ENCODE data around the gene NPEPPS. TPM values are rescaled to one million over a fixed set of nuclear protein-coding genes. Genes with fewer than 3 reads are reported as not detected.
A peak's percentile ranks its signal among the peaks of the same experiment; 100 is the strongest.
"Not testable (repeated sequence)": the region's sequence is repeated elsewhere in the genome, so short reads cannot be mapped to it uniquely, and the experiment has no call there.

NPEPPS gene
- total and polyA plus RNA-seq, 7 donors, result 42.8 to 164 (median 89.2) TPM

GRCh38 chr17:47519365-47519764 lies 11.5 kb upstream of the NPEPPS start:
- H3K9me3 ChIP-seq; intact Hi-C loops (cut with DNase I); H3K27ac ChIP-seq; H3K4me3 ChIP-seq; DNase-seq; H3K36me3 ChIP-seq; H3K4me1 ChIP-seq; H3K27me3 ChIP-seq: not testable (repeated sequence)

DNA sequence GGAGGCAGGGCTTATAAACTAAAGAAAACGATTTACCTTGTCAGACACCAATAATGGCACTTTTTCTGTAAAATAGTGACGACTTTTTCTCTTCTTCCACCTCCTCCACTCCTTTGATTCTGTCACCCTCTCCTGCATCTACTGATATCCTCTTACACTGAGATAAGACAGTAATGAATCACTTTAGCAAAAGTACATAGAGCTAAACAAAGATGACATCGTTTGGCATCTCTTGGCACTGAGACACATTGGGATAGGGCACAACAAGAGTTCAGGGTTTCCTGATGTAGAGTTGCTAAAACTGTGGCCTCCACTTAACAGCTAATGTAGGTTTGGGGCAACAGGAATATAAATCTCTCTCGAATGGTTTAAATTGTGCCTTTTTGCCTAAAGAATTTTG lies 10.6 kb upstream of the NPEPPS start:
- WGBS, 2 donors, result 71 to 83% methylated on average over 4 of the region's 4 CpGs
- H3K27ac ChIP-seq; H3K27me3 ChIP-seq; DNase-seq; H3K9me3 ChIP-seq; intact Hi-C loops (cut with DNase I); H3K36me3 ChIP-seq; H3K4me3 ChIP-seq; H3K4me1 ChIP-seq: not testable (repeated sequence)

GRCh38 chr17:47521434-47521833 lies 9.5 kb upstream of the NPEPPS start:
- intact Hi-C loops (cut with DNase I), result not testable (repeated sequence)
- 16 to 66% methylated on average over 1 of the region's 1 CpG for WGBS, 2 donors

DNA sequence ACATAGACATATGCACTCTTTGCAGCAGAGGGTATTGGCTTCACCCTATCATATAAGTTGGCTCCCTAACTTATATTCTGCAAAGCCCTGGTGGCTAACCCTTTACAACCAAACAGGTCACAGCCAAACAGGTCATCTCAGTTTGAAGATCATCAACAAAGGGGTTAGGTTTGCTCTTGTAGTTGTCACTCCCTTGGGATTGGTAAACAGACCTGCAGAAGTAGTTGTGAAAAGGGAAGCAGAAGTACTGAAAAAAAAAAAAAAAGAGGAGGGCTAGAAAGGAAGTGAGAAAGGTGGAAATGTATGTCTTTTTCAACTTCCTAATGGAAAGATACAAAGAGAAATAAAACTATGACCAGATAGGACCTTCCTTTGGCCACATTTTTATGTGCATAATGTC lies 8.6 kb upstream of the NPEPPS start:
- not testable (repeated sequence) for H3K27ac ChIP-seq, H3K36me3 ChIP-seq

More at GRCh38 chr17:47521434-47521833, 9.5 kb upstream of the NPEPPS start:
- not testable (repeated sequence) for H3K4me1 ChIP-seq, H3K27ac ChIP-seq, H3K36me3 ChIP-seq, H3K27me3 ChIP-seq, H3K4me3 ChIP-seq, H3K9me3 ChIP-seq, DNase-seq

GRCh38 chr17:47531233-47531820 lies 419 bp downstream of the NPEPPS start:
- H3K27ac ChIP-seq, result peak overlapping the region; percentile 85 to 96 (median 93)
- peaks cover 0 to 17% (median 12%) of the 10 kb centered on the region in 4 donors for H3K4me1 ChIP-seq
- H3K36me3 ChIP-seq; H3K9me3 ChIP-seq; H3K27me3 ChIP-seq; intact Hi-C loops (cut with DNase I); DNase-seq: not testable (repeated sequence)
- peak overlapping the region; percentile 56 to 83 (median 71) for H3K4me3 ChIP-seq
- WGBS, 2 donors, result 0% methylated on average over 33 of the region's 61 CpGs

More for the DNA sequence above, 8.6 kb upstream of the NPEPPS start:
- intact Hi-C loops (cut with DNase I); H3K4me1 ChIP-seq; DNase-seq; H3K4me3 ChIP-seq; H3K27me3 ChIP-seq; H3K9me3 ChIP-seq: not testable (repeated sequence)

GRCh38 chr17:47539085-47539484 lies 8.2 kb downstream of the NPEPPS start:
- DNase-seq; intact Hi-C loops (cut with DNase I): not testable (repeated sequence)
- 75 to 82% methylated on average over 3 of the region's 3 CpGs for WGBS, 2 donors

DNA sequence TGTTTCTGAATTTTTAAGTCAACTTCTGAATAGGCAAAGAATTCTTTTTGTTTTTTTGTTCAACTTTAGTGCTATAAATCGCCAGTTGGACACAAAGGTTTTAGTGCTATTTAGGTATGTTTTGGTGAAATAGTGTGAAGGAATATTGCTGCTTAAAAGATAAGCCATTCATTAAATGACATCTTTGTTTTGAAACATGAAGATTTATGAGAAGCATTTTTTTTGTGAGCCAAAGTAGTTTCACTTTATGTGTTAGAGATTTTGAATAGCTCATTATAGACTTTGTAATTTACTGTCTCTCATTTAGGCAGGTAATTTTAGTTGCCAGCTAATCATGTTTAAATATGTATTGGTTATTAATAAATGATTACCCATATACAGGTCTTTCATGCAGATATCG lies 10.8 kb downstream of the NPEPPS start:
- H3K27ac ChIP-seq; H3K9me3 ChIP-seq; DNase-seq; H3K27me3 ChIP-seq; intact Hi-C loops (cut with DNase I); H3K36me3 ChIP-seq; H3K4me3 ChIP-seq; H3K4me1 ChIP-seq: not testable (repeated sequence)
- 96 to 100% methylated on average over 1 of the region's 2 CpGs for WGBS, 2 donors

More at GRCh38 chr17:47539085-47539484, 8.2 kb downstream of the NPEPPS start:
- not testable (repeated sequence) for H3K4me3 ChIP-seq, H3K36me3 ChIP-seq, H3K9me3 ChIP-seq, H3K4me1 ChIP-seq, H3K27me3 ChIP-seq
- H3K27ac ChIP-seq, result peak overlapping the region in 2 of 4 donors; percentile 10 to 38

DNA sequence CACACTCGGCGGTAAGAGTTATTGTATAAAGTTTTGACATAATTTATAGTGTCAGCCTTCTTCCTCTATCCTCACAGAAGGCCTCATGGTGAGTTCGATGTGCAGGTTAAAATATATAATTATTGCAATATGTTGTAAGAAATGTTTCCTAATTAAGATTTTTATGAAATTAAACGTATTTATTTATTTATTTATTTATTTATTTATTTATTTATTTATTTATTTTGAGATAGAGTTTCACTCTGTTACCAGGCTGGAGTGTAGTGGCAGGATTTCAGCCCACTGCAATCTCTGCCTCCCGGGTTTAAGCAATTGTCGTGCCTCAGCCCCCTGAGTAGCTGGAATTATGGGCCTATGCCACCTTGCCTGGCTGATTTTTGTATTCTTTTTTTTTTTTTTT lies 13.4 kb downstream of the NPEPPS start:
- H3K4me3 ChIP-seq; H3K27me3 ChIP-seq; H3K27ac ChIP-seq; H3K4me1 ChIP-seq; DNase-seq; H3K9me3 ChIP-seq; intact Hi-C loops (cut with DNase I): not testable (repeated sequence)
- WGBS, 2 donors, result 91% methylated on average over 6 of the region's 6 CpGs
- peaks cover 0 to 14% (median 0%) of the 10 kb centered on the region in 4 donors for H3K36me3 ChIP-seq

DNA sequence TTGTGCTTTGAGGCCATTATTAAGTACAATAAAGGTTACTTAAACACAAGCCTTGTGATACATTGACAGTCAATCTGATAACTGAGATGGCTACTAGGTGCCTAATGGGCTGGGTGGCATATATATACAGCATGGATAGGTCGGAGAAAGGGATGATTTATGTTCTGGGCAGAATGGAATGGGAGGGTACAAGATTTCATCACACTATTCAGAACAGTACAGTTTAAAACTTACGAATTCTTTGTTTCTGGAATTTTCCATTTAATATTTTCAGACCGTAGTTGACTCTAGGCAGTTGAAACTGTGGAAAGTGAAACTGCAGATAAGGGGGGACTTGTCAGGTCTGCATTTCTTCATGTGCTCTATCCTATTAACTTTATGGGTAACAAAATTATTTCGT lies 23.8 kb downstream of the NPEPPS start:
- intact Hi-C loops (cut with DNase I); H3K36me3 ChIP-seq; H3K9me3 ChIP-seq; H3K4me3 ChIP-seq; DNase-seq; H3K27me3 ChIP-seq: not testable (repeated sequence)
- 84 to 94% methylated on average over 4 of the region's 4 CpGs for WGBS, 2 donors
- Histone ChIP-seq H3K4me1 (peaks cover 0 to 13% (median 2%) of the 10 kb centered on the region in 4 donors), H3K27ac (peak overlapping the region in 2 of 4 donors; percentile 12 to 38)

- WGBS, 2 donors, result 84 to 91% methylated on average over 3 of the region's 3 CpGs
These were observed 25.2 kb downstream of the NPEPPS start for GRCh38 chr17:47556108-47556507.

DNA sequence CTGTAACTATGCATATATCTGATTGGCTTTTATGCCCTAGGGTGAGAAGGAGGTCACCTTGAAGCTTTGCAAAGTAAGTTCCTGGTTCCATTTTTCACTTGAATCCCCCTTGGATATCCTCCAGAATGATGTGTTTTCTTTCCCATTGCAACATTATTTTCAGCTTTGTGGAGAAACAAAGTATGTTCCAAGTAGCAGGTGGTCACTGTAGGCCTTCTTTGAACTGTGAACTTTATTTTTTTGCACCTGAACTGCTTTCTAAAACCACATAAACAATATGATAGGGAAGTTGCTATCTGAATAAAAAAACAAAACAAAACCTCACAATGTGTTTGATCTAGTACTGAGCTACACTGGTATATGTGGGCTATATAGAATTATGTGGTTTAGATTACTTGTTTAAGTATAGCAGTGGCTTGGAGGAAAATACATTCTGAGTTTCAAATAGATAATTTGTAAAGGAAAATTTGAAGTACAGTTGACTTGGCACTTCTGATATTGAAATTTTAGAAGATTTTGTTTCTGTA lies 29.7 kb downstream of the NPEPPS start:
- DNase-seq; H3K4me3 ChIP-seq; H3K4me1 ChIP-seq; intact Hi-C loops (cut with DNase I); H3K27ac ChIP-seq; H3K9me3 ChIP-seq; H3K36me3 ChIP-seq; H3K27me3 ChIP-seq: not testable (repeated sequence)

More at GRCh38 chr17:47556108-47556507, 25.2 kb downstream of the NPEPPS start:
- H3K4me3 ChIP-seq; H3K9me3 ChIP-seq; DNase-seq; H3K27me3 ChIP-seq; H3K36me3 ChIP-seq; intact Hi-C loops (cut with DNase I); H3K27ac ChIP-seq: not testable (repeated sequence)
- peaks cover 0 to 13% (median 2%) of the 10 kb centered on the region in 4 donors for H3K4me1 ChIP-seq

GRCh38 chr17:47561698-47562405 lies 30.9 kb downstream of the NPEPPS start:
- H3K27ac ChIP-seq; H3K4me3 ChIP-seq; DNase-seq; H3K27me3 ChIP-seq; H3K36me3 ChIP-seq; intact Hi-C loops (cut with DNase I); H3K4me1 ChIP-seq; H3K9me3 ChIP-seq: not testable (repeated sequence)
- 72 to 78% methylated on average over 5 of the region's 5 CpGs for WGBS, 2 donors

DNA sequence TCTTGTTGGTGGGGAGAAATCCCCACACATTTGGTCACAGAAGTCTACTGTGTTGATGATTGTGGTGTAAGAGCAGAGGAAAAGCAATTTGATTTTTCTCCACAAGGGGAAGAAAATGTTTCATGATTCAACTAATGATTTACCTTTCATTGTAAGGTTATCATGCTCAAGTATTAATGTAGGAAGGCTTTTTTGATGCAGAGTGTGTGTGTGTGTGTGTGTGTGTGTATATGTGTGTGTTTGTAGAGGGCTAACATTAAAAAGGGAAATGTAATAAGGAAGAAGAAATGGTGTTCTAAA lies 31.4 kb downstream of the NPEPPS start:
- H3K9me3 ChIP-seq; H3K4me3 ChIP-seq; H3K27ac ChIP-seq; intact Hi-C loops (cut with DNase I); DNase-seq; H3K4me1 ChIP-seq; H3K27me3 ChIP-seq; H3K36me3 ChIP-seq: not testable (repeated sequence)
